Prostate gland (tissue), 2 donors: Measurements from ENCODE around the gene ELK1. TPM values are rescaled to one million over a fixed set of nuclear protein-coding genes. Genes with fewer than 3 reads are reported as not detected.

Experiments used
- DNase-seq: peaks from one replicate; pipeline ENCODE4 v3.0.0-alpha.2; 2019; ENCODE audit warnings: low spot score
- H3K27ac ChIP-seq, 2 donors: fragments of 200-600 bp; sonication (generic); 2 replicates each; pipeline ENCODE4 v1.5.1; 2017 to 2019
- H3K27me3 ChIP-seq: fragments of 200-600 bp; sonication (generic); replicated peaks from 2 replicates; pipeline ENCODE4 v1.5.1; 2019; ENCODE audit not compliant: insufficient read depth
- H3K36me3 ChIP-seq, 2 donors: fragments of 200-600 bp; sonication (generic); 1 replicate in 1 of 2; 2 replicates in 1 of 2; pipeline versions ENCODE4 v1.5.1 to v1.8.1; 2017 to 2019
- H3K4me1 ChIP-seq: fragments of 200-600 bp; sonication (generic); replicated peaks from 2 replicates; pipeline ENCODE4 v1.5.1; 2019
- H3K4me3 ChIP-seq, 2 donors: fragments of 200-600 bp; sonication (generic); 2 replicates each; pipeline ENCODE4 v1.5.1; 2017 to 2019
- H3K9me3 ChIP-seq: fragments of 200-600 bp; sonication (generic); 2 replicates; pipeline ENCODE4 v1.5.1; 2017
- CTCF ChIP-seq, 4 experiments: fragments of 200-600 bp in 2 of 4; fragments of 450-650 bp in 2 of 4; sonication (generic) in 2 of 4; IDR thresholded peaks; 1 replicate in 3 of 4; 2 replicates in 1 of 4; pipeline ENCODE4 v1.5.1; 2016 to 2019; ENCODE audit warnings: antibody characterized with exemption in 4 of 4, mild to moderate bottlenecking in 2 of 4, moderate library complexity in 2 of 4
- POLR2A ChIP-seq: fragments of 450-650 bp; IDR thresholded peaks from one replicate; pipeline ENCODE4 v1.6.1; 2016; ENCODE audit warnings: antibody characterized with exemption, mild to moderate bottlenecking
- POLR2AphosphoS5 ChIP-seq: sonication (generic); formaldehyde crosslinking; IDR thresholded peaks from one replicate; pipeline ENCODE4 v1.6.1; 2017; ENCODE audit warnings: antibody characterized with exemption
- WGBS: methylation state at CpG from one replicate; pipeline ENCODE4 v1.1.5; 2018; 5-methylcytosine and 5-hydroxymethylcytosine counted together
- intact Hi-C: fragments of 100-400 bp; cut with DNase I; formaldehyde crosslinking; loops from one replicate; pipeline ENCODE4 v1.14.2; 2022
- total RNA-seq, 2 donors: library from RNA; depleted of rRNA; stranded (reverse); fragments of >200 nt; gene quantifications; one replicate each; pipeline ENCODE4 v1.1.0, GENCODE V29; 2016

ELK1 gene
- total RNA-seq, 2 donors from 2014 or later: 28.6 to 105 TPM

- TF ChIP-seq POLR2A (no peak), CTCF (IDR thresholded peaks at IDR 0.05) (peak in 3 of 4 experiments; percentile 10 to 59 (median 54)), POLR2AphosphoS5 (peak; percentile 44)
- intact Hi-C loops: no loop called here
- H3K27ac ChIP-seq: no peak within 1 kb of the TSS
Observed at GRCh38 chrX:47619486-47620302, 30.7 kb downstream of the ELK1 start, which contains the start of gene SYN1. TSS of gene SYN1 (minus strand) at chrX:47619857. CDS start at chrX:47619728, 129 bp downstream.

GRCh38 chrX:47618923-47619485, 31.4 kb downstream of the ELK1 start:
- Histone ChIP-seq H3K9me3 (no peaks in the 10 kb centered on the region), H3K27me3 (no peaks in the 10 kb centered on the region), H3K36me3 (no peaks in the 10 kb centered on the region), H3K4me1 (no peaks in the 10 kb centered on the region), H3K4me3 (peak overlapping the region in 1 of 2 donors; percentile 21), H3K27ac (no peak overlapping the region)
- DNase-seq: no peak
- WGBS: 31% methylated on average over 24 of the region's 32 CpGs
- intact Hi-C loops: no loop called here
- TF ChIP-seq POLR2A: no peak
- TF ChIP-seq POLR2AphosphoS5: no peak
- TF ChIP-seq CTCF (IDR thresholded peaks at IDR 0.05): no peak

More at GRCh38 chrX:47619486-47620302, 30.7 kb downstream of the ELK1 start, which contains the start of gene SYN1:
- DNase-seq: peak; percentile 54
- 8% methylated on average over 18 of the region's 88 CpGs for WGBS
- Histone ChIP-seq H3K36me3 (no peaks in the 10 kb centered on the region), H3K9me3 (no peaks in the 10 kb centered on the region), H3K4me3 (peak within 1 kb of the TSS; percentile 9 to 21), H3K27me3 (no peaks in the 10 kb centered on the region), H3K4me1 (no peaks in the 10 kb centered on the region)

- no peaks in the 10 kb centered on the region for H3K4me1 ChIP-seq
- H3K27me3 ChIP-seq: no peaks in the 10 kb centered on the region
- WGBS: 79% methylated on average over 5 of the region's 5 CpGs
- no peak overlapping the region for H3K4me3 ChIP-seq
- no peak for DNase-seq
- no peak overlapping the region for H3K27ac ChIP-seq
- intact Hi-C loops: no loop called here
- H3K9me3 ChIP-seq: no peaks in the 10 kb centered on the region
- no peak for TF ChIP-seq CTCF (IDR thresholded peaks at IDR 0.05)
- TF ChIP-seq POLR2A: no peak
- no peak for TF ChIP-seq POLR2AphosphoS5
- no peaks in the 10 kb centered on the region for H3K36me3 ChIP-seq
Observed at GRCh38 chrX:47614618-47615017, 35.7 kb downstream of the ELK1 start.

- H3K4me1 ChIP-seq: no peaks in the 10 kb centered on the region
- no peak overlapping the region for H3K27ac ChIP-seq
- no peak overlapping the region for H3K4me3 ChIP-seq
- no peaks in the 10 kb centered on the region for H3K27me3 ChIP-seq
- 95% methylated on average over 6 of the region's 8 CpGs for WGBS
- intact Hi-C loops: no loop called here
- no peak for TF ChIP-seq POLR2AphosphoS5
- no peaks in the 10 kb centered on the region for H3K36me3 ChIP-seq
- no peak for DNase-seq
- H3K9me3 ChIP-seq: no peaks in the 10 kb centered on the region
Observed at GRCh38 chrX:47613082-47613481, 37.3 kb downstream of the ELK1 start.

GRCh38 chrX:47612418-47612817, 37.9 kb downstream of the ELK1 start:
- Histone ChIP-seq H3K4me1 (no peaks in the 10 kb centered on the region), H3K27me3 (no peaks in the 10 kb centered on the region), H3K36me3 (no peaks in the 10 kb centered on the region), H3K27ac (no peak overlapping the region), H3K9me3 (no peaks in the 10 kb centered on the region), H3K4me3 (no peak overlapping the region)
- intact Hi-C loops: no loop called here
- TF ChIP-seq POLR2A: no peak
- no peak for TF ChIP-seq POLR2AphosphoS5
- no peak for TF ChIP-seq CTCF (IDR thresholded peaks at IDR 0.05)
- no peak for DNase-seq
